Activated T-helper 1 cell treated with anti-CD3 and anti-CD28 coated beads, Interleukin-12 subunit alpha, Interleukin-12 subunit beta, Interleukin-2, Interleukin-4 antibody, amounts not matched to agents 30 ng/mL and 10 ng/mL and 1 ng/mL, durations not matched to agents 14 hours and 24 hours and 36 hours (primary cell): Measurements from ENCODE around the gene DEFB132. TPM values are rescaled to one million over a fixed set of nuclear protein-coding genes. Genes with fewer than 3 reads are reported as not detected.

Experiments
- DNase-seq: peaks from one replicate; pipeline ENCODE4 v3.0.0; 2021; ENCODE audit warnings: low spot score
- H3K27ac Mint-ChIP-seq: one replicate; pipeline ENCODE4 v1.8.0; 2021; ENCODE audit warnings: mild to moderate bottlenecking, mixed read lengths
- H3K27me3 Mint-ChIP-seq: one replicate; pipeline ENCODE4 v1.8.0; 2022; ENCODE audit warnings: mild to moderate bottlenecking, moderate library complexity, mixed read lengths; ENCODE audit not compliant: insufficient read depth
- H3K36me3 Mint-ChIP-seq: one replicate; pipeline ENCODE4 v1.8.0; 2021; ENCODE audit warnings: low read depth, mixed read lengths
- H3K4me1 Mint-ChIP-seq: one replicate; pipeline ENCODE4 v1.8.0; 2021; ENCODE audit warnings: low read depth, mixed read lengths
- H3K4me3 Mint-ChIP-seq: one replicate; pipeline ENCODE4 v1.8.0; 2021; ENCODE audit warnings: mild to moderate bottlenecking, moderate library complexity, mixed read lengths
- H3K9me3 Mint-ChIP-seq: one replicate; pipeline ENCODE4 v1.8.0; 2021; ENCODE audit warnings: mixed read lengths
- intact Hi-C: fragments of 100-400 bp; cut with micrococcal nuclease; formaldehyde crosslinking; loops from one replicate; pipeline ENCODE4 v1.15.1; 2024
- total RNA-seq: library from RNA; stranded (reverse); gene quantifications from 2 replicates; pipeline ENCODE4 v1.2.3, GENCODE V29; 2022

DEFB132 gene
- total RNA-seq, 1 donor from 2014 or later: not detected

- Mint-ChIP-seq H3K36me3 (no peaks in the 10 kb centered on the region), H3K27me3 (peaks cover 11% of the 10 kb centered on the region), H3K4me3 (no peak overlapping the region), H3K4me1 (peaks cover 7% of the 10 kb centered on the region), H3K27ac (no peak overlapping the region), H3K9me3 (no peaks in the 10 kb centered on the region)
- intact Hi-C loops: no loop called here
- no peak for DNase-seq
These were observed 14.0 kb downstream of the DEFB132 start for GRCh38 chr20:271528-271927.

GRCh38 chr20:272718-273117 is 15.2 kb downstream of the DEFB132 start:
- H3K36me3 Mint-ChIP-seq: no peaks in the 10 kb centered on the region
- no peak overlapping the region for H3K4me3 Mint-ChIP-seq
- H3K4me1 Mint-ChIP-seq: no peaks in the 10 kb centered on the region
- no peaks in the 10 kb centered on the region for H3K9me3 Mint-ChIP-seq
- DNase-seq: no peak
- H3K27ac Mint-ChIP-seq: no peak overlapping the region
- H3K27me3 Mint-ChIP-seq: peaks cover 7% of the 10 kb centered on the region
- intact Hi-C loops: no loop called here

- intact Hi-C loops: no loop called here
- Mint-ChIP-seq H3K4me1 (no peaks in the 10 kb centered on the region), H3K27me3 (peaks cover 2% of the 10 kb centered on the region), H3K9me3 (no peaks in the 10 kb centered on the region), H3K27ac (no peak overlapping the region), H3K4me3 (no peak overlapping the region), H3K36me3 (peaks cover 5% of the 10 kb centered on the region)
- DNase-seq: no peak
These were observed 16.4 kb downstream of the DEFB132 start for GRCh38 chr20:273884-274283.

GRCh38 chr20:275791-276190 is 18.3 kb downstream of the DEFB132 start:
- intact Hi-C loops: no loop called here
- no peak overlapping the region for H3K27ac Mint-ChIP-seq
- peaks cover 5% of the 10 kb centered on the region for H3K36me3 Mint-ChIP-seq
- H3K27me3 Mint-ChIP-seq: peaks cover 2% of the 10 kb centered on the region
- DNase-seq: no peak
- H3K9me3 Mint-ChIP-seq: no peaks in the 10 kb centered on the region
- no peak overlapping the region for H3K4me3 Mint-ChIP-seq
- no peaks in the 10 kb centered on the region for H3K4me1 Mint-ChIP-seq

- Mint-ChIP-seq H3K36me3 (peaks cover 7% of the 10 kb centered on the region), H3K27me3 (peaks cover 2% of the 10 kb centered on the region), H3K27ac (no peak overlapping the region), H3K4me1 (no peaks in the 10 kb centered on the region), H3K4me3 (no peak overlapping the region), H3K9me3 (no peaks in the 10 kb centered on the region)
- no peak for DNase-seq
- intact Hi-C loops: no loop called here
These were observed 19.3 kb downstream of the DEFB132 start for GRCh38 chr20:276620-277495.

GRCh38 chr20:277496-277781 is 19.9 kb downstream of the DEFB132 start:
- intact Hi-C loops: no loop called here
- Mint-ChIP-seq H3K36me3 (peaks cover 7% of the 10 kb centered on the region), H3K27ac (no peak overlapping the region), H3K4me3 (no peak overlapping the region), H3K9me3 (no peaks in the 10 kb centered on the region), H3K27me3 (peaks cover 2% of the 10 kb centered on the region), H3K4me1 (no peaks in the 10 kb centered on the region)
- no peak for DNase-seq

GRCh38 chr20:278181-278580 is 20.7 kb downstream of the DEFB132 start:
- peaks cover 1% of the 10 kb centered on the region for H3K27me3 Mint-ChIP-seq
- no peak overlapping the region for H3K4me3 Mint-ChIP-seq
- H3K27ac Mint-ChIP-seq: no peak overlapping the region
- H3K36me3 Mint-ChIP-seq: peaks cover 7% of the 10 kb centered on the region
- H3K9me3 Mint-ChIP-seq: no peaks in the 10 kb centered on the region
- no peaks in the 10 kb centered on the region for H3K4me1 Mint-ChIP-seq
- intact Hi-C loops: no loop called here
- no peak for DNase-seq

DNA sequence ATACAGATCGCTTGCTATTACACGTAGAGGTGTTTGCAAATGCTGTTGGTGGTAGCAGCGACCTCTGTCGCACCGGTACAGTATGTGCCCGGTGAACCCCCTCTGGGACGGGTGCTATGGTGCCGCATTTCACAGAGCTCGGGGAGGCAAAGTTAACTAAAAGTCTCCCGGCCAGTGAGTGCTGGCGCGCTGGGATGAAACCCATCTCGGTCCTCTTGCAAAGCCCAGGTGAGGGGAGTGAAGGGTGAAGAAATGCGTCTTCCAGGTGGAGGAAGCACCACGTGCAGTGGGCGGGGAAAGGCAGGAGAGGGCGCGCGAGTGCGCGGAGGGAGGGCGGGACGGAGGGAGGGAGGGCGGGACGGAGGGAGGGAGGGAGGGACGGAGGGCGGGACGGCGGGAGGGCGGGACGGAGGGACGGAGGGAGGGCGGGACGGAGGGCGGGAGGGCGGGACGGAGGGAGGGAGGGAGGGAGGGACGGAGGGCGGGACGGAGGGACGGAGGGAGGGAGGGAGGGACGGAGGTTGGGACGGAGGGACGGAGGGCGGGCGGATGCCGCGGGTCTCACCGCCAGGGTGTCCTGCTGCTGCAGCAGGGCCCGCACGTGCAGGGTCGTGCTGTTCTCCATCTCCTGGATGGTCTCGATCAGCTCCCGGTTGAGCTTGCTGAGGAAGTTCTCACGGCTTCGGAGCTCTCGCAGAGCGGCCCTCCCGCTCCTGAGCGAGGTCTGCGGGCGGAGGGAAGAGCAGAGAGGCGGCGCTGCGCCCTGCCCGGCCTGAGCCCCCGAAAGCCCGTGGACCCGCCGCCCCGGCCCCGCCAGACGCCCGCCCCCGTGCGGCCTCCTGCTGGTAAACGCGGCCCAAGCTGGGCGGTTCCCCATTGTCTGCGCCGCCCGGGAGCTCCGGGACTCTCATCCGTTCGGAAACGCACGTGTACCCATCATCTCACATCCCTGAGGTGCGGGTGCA is 21.4 kb downstream of the DEFB132 start:
- Mint-ChIP-seq H3K36me3 (peaks cover 10% of the 10 kb centered on the region), H3K4me1 (no peaks in the 10 kb centered on the region), H3K9me3 (no peaks in the 10 kb centered on the region), H3K27me3 (no peaks in the 10 kb centered on the region), H3K27ac (no peak overlapping the region), H3K4me3 (no peak overlapping the region)
- intact Hi-C loops: no loop called here
- DNase-seq: no peak

- Mint-ChIP-seq H3K36me3 (peaks cover 8% of the 10 kb centered on the region), H3K27ac (no peak overlapping the region), H3K4me3 (no peak overlapping the region), H3K27me3 (no peaks in the 10 kb centered on the region), H3K9me3 (no peaks in the 10 kb centered on the region), H3K4me1 (peaks cover 15% of the 10 kb centered on the region)
- DNase-seq: no peak
- intact Hi-C loops: no loop called here
These were observed 26.6 kb downstream of the DEFB132 start for GRCh38 chr20:284172-284571.

DNA sequence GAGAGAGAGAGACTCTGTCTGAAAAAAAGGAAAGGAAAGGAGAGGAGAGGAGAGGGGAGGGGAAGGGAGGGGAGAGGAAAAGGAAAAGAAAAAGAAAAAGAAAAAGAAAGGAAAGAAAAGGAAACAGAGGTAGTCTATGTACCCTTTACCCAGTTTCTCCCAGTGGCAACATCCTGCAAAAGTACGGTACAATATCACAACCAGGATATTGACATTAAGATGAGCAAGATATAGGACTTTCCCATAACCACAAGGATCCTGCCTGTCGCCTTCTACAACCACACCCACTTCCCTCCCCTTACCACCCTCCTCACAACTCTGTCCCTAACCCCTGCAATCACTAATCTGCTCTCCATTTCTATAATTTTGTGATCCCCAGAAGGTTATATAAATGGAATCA is 29.0 kb downstream of the DEFB132 start:
- Mint-ChIP-seq H3K27ac (no peak overlapping the region), H3K4me1 (peaks cover 25% of the 10 kb centered on the region), H3K9me3 (no peaks in the 10 kb centered on the region), H3K4me3 (no peak overlapping the region), H3K27me3 (no peaks in the 10 kb centered on the region), H3K36me3 (peaks cover 6% of the 10 kb centered on the region)
- intact Hi-C loops: no loop called here
- DNase-seq: no peak

GRCh38 chr20:288956-289692 is 31.6 kb downstream of the DEFB132 start:
- peaks cover 25% of the 10 kb centered on the region for H3K4me1 Mint-ChIP-seq
- no peaks in the 10 kb centered on the region for H3K27me3 Mint-ChIP-seq
- peaks cover 3% of the 10 kb centered on the region for H3K36me3 Mint-ChIP-seq
- H3K9me3 Mint-ChIP-seq: no peaks in the 10 kb centered on the region
- no peak overlapping the region for H3K4me3 Mint-ChIP-seq
- intact Hi-C loops: no loop called here
- no peak for DNase-seq
- H3K27ac Mint-ChIP-seq: no peak overlapping the region

DNA sequence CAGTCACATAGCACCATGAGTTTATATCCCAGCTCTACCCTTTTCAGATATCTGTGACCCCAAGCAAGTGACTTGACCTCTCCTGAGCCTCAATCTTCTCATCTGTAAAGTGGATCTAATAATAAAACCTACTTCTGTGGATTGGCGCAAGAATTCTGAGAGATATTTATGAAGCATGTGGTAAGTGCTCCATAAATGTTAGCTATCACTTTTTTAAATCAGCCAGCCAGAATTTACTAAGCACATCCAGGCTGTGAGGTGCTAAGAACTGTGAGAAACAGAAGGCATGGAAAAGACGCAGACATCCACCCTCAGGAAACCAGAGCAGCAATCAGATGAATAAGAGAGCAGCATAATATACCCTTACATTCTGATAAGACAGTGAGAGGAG is 32.2 kb downstream of the DEFB132 start:
- intact Hi-C loops: loop anchor here (1.0 kb wide), 3 partner anchors 9 to 35 kb away; no protein-coding TSS in a partner anchor
- Mint-ChIP-seq H3K9me3 (no peaks in the 10 kb centered on the region), H3K4me1 (peaks cover 25% of the 10 kb centered on the region), H3K27ac (peak overlapping the region; percentile 74), H3K36me3 (peaks cover 3% of the 10 kb centered on the region), H3K27me3 (no peaks in the 10 kb centered on the region), H3K4me3 (no peak overlapping the region)
- no peak for DNase-seq
